ENCODE measurements around the gene YAF2.

Gene YAF2

DNA sequence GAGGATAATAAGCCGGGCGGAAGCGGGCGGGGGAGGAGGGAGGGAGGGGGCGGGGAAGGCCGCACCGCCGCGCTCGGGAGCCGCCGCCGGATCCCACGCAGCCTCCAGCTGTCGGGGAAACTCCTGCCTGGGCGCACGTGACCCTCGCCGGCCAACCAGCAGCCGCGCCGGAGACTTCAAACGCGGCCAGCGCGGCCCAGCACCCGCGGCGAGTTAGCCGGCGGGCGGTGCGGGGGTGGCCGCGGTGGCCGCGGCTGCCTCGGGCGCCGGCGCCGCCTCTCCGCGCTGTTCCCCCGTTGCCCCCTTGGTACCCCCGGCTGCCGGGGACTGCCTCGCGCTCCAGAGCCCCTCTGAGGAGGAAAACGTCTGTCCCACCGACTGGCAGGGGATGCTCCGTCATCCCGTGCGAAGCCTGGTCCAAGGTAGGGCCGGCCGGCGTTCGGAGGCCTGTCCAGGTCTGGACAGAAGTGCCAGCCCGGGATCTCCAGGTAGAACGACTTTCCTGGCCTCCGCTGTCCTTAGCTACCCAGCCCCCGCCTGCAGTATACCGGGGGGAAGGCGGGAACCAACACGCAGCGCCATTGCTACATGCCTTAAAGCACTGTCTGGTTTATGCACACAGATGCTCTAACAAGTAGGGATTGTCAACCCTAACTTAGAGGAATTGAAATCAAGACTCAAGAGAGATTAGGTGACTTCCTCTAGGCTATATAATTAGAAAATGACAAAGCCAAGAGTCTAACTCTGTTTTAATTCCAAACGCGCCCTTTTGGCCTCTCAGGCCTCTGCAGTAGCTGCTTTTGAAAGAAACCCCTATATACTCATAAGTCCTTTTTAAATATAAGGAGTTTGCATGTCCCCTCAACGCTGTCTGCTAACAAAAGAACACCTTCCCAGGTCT, at the start of gene YAF2:
Gene YAF2 (minus strand): TSS at position 9 of the 901 bp plus-strand sequence. CDS start 68 bp downstream, outside the sequence.
- DNase-seq = peak; percentile 90

GRCh38 chr12:42286741-42287140, 48.7 kb upstream of the YAF2 start:
- no peak for DNase-seq

GRCh38 chr12:42285431-42285830, 47.4 kb upstream of the YAF2 start:
- no peak for DNase-seq

DNA sequence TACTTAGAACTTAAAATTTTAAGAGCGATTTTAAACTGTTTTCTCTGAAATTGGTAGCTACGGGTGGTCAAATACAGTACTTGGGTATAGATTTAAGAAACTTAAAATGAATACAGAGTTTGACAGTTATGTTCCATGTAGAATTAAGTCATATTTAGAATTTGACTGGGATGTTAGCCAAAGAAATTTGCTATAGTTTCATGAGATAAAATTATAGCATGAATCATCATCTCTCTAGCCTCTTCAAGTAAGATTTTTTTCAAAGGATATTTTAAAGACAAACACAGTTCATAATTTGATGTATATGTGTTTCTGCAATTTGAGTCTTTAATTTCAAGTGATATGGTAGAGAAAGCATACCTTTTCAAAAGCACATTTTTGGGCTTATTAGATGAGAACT, 46.8 kb upstream of the YAF2 start:
- no peak for DNase-seq

DNA sequence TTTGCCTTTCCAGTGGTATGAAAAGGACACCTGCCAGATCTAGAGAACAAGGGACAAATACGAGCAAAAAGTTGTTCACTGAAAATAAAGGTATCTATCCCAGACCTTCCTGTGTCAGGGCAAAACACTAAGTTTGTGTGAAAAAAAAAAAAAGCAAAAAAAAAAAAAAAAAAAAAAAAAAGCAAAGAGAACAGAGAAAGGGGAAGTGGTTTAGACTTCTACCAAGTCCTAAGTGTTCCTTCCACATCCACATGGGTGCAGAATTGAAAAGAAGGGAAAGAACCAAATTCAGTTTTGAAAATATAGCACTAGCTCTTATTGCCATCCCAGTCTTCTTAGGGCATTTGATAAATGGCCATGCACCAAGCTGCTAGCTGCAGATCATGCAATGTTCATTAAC, 46.1 kb upstream of the YAF2 start:
- no peak for DNase-seq

GRCh38 chr12:42283739-42284138, 45.7 kb upstream of the YAF2 start:
- no peak for DNase-seq

- DNase-seq = no peak
Observed at GRCh38 chr12:42282294-42282693, 44.2 kb upstream of the YAF2 start.

DNA sequence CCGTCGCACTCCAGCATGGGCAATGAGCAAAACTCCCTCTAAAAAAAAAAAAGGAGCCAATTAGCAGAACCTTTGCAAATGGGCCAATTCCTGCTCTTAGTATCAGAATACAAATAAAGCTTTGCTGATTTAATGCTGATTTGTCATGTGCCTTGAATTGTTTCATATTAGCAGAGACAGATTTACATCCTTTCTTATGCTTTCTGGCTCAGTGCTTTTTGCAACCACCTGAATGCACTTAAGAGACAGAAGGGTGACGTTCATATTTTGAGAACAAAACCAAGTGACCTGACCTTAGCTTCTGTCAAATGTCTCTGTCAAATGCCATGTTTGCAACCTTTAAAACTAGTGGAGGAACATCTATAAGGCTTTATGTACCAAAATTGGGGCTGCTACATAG, 43.8 kb upstream of the YAF2 start:
- no peak for DNase-seq

DNA sequence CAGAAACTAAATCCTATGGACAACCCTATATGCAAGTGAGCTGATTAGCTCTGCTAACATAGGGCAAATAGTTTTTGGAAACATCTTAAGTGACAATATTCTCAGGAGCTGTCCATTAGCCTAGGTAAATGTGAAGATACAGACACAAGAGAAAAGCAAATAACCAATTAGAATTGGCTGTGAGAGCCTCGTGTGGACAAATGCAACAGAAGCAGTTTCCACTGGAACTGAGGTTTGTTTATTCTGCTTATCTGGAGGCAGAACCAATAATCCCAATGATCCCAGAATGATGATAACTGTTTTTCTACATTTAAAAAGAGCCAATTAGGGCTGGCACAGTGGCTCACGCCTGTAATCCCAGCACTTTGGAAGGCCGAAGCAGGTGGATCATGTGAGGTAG, 43.2 kb upstream of the YAF2 start:
- DNase-seq = no peak

- DNase-seq = no peak
Observed at GRCh38 chr12:42278128-42278510, 40.1 kb upstream of the YAF2 start.

DNA sequence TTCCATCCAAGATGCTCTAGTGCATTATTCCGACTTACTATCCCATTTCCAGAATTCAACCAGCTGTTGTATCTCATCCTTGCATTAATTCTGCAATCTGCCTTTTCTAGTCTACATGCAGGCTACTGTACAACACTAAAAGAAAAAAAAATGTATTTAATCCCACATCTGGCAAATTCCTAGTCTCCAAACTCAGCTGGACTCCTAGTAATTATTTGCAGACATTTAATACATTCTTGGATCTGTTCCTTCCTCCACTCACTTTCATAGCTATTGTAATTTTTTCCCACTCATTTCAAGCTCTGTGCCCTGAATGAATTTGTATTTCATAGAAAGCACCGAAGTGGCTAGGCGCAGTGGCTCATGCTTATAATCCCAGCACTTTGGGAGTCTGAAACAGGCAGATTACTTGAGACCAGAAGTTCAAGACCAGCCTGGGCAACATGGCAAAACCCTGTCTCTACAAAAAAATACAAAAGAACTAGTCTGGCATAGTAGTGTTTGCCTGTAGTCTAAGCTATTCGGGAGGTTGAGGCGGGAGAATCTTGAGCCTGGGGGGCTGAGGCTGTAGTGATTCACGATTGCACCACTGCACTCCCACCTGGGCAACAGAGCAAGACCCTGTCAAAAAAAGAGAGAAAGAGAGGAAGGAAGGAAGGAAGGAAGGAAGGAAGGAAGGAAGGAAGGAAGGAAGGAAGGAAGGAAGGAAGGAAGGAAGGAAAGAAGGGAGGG, 39.5 kb upstream of the YAF2 start:
- no peak for DNase-seq

- no peak for DNase-seq
Observed at GRCh38 chr12:42275499-42275898, 37.5 kb upstream of the YAF2 start.

DNA sequence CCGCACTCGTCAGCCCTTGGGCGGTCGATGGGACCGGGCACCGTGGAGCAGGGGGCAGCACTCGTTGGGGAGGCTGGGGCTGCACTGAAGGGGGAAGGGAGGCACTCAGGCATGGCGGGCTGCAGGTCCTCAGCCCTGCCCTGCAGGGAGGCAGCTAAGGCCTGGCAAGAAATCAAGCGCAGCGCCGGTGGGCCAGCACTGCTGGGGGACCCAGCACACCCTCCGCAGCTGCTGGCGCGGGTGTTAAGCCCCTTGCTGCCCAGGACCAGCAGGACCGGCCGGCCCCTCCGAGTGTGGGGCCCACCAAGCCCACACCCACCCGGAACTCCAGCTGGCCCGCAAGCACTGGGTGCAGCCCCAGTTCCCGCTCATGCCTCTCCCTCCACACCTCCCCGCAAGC, 35.7 kb upstream of the YAF2 start:
- DNase-seq = no peak

DNA sequence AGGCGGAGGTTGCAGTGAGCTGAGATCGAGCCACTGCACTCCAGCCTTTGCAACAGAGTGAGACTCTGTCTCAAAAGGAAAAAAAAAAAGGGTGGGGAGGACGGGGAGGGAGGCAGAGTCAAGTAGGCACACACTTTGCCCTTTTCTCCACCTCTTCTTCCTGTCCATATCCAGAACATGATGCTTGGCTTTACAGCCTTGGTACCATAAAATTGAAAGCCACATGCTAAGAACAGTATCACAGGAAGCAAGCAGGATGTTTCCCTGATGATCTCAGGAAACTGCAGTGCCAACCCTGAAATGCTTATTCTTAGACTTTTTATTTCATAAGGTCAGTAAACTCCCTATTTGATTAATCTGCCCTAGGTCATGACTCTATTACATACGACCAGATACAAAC, 32.5 kb upstream of the YAF2 start:
- no peak for DNase-seq

DNA sequence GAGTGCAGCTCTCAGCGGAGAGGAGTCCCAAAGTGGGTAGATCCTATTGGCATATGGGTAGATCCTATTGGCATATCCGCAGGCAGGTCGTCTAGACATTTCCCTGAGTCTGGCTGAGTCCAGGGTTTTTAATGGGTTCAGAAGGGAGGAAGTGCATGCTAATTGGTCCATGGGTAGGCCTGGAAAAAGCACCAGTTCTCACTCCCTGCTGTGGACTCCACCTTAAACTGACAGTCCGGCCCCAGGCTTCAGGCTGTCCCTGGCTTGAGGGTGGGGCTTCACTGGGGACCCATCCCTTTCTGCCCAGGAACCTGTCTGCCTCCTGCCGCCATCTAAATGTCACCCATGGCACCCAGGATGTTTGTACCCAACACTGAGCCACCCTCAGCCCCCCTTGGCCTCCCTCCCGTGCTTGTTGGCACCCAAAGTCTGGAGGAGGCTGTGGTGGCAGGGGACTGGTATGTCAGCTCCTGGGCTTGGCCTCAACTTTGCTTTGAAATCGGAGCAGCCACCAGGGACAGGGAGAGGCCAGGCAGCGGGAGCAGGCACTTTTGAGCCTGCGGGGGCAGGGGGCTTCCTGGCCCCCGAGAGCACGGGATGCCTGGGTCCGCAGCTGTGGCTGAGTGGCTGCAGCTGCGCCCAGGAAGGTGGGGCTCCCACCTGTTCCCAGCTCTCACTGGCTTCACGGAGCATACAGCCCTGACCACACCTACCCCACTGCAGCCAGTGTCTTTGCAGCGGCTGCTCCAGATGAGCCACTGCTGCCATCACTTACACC, 29.6 kb upstream of the YAF2 start:
- DNase-seq = no peak

- no peak for DNase-seq
Observed at GRCh38 chr12:42266579-42267230, 28.7 kb upstream of the YAF2 start.

- no peak for DNase-seq
Observed at GRCh38 chr12:42262271-42262670, 24.2 kb upstream of the YAF2 start.

DNA sequence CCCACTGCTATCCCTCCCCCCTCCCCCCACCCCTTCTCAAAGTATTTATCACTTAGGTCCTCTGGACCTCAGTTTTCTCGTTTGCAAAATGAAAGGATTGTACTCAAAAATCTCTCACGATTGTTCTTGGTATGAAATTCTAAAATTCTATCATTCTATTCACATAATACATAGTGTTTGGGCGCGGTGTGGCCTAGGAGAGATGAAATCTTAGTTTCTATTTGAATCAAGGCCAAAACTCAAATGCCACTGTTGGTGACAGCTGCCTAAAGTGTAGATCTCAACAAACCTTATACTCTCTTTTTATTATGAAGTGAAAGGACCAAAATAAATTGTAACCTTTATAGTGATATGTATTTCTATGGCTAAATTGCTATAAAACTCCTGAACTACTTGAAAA, 23.7 kb upstream of the YAF2 start:
- DNase-seq = no peak

GRCh38 chr12:42260518-42260917, 22.5 kb upstream of the YAF2 start:
- DNase-seq = no peak

GRCh38 chr12:42259699-42260098, 21.7 kb upstream of the YAF2 start:
- DNase-seq = no peak

DNA sequence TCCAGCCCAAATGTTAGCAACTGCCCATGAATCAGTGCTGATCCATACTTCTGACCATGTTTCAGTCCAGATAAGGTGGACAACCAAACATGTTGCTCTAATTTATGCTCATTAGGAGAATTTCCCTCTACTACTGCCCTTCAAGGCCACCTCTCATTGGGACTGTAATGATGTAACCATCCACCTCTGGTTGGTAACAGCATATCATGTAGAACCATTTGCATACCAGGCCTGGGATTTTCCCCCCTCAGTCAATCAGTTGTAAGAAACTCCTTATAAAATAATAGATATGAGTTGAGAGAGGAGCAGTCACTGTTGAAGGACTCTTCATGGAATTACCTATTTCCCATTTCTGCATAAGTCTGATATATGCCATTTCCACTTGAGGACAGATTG, 17.8 kb upstream of the YAF2 start:
- no peak for DNase-seq

DNA sequence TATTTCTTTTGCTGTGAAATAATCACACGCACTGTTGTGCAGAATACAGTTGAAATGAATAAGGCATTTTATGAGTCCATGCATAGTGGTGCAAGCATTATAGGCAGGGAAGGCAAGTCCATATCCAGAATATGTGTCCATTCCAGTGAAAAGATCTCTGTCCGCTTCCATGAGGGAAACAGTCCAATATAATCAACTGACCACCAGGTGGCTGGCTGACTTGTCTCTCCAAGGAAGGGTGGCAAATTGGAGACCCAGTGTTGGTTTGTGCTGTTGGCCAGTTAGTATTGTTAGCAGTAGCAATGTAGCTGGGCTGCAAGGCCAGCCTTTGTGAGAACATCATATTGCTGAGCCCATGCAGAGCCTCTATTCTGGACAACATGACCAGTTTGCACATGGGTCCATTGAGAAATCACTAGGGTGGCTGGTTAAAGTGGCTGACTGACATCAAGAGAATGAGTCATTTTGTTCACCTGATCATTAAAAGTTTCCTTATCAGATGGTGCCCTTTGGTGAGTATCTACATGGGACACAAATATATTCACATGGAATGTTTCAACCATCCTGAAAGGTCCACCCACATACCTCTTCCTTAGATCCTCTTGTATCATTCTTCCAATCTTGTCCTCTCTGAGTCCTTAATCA, 17.3 kb upstream of the YAF2 start:
- no peak for DNase-seq

Measured in activated CD8-positive, alpha-beta memory T cell treated with anti-CD3 and anti-CD28 coated beads, Interleukin-2, amount 50 U/mL, for 48 hours (primary cell).